Activated CD4-positive, CD25-positive, alpha-beta regulatory T cell treated with anti-CD3 and anti-CD28 coated beads, Interleukin-2, amount 50 U/mL, for 24 hours (primary cell): ENCODE data around the gene GSAP.

Source experiments
- ATAC-seq, 2 donors: fragments of 150-1000 bp; cut with Tn5 transposase; one replicate each; pipeline ENCODE4 v1.10.0; 2021; ENCODE audit warnings: mild to moderate bottlenecking in 1 of 2, moderate library complexity in 1 of 2

Gene GSAP

DNA sequence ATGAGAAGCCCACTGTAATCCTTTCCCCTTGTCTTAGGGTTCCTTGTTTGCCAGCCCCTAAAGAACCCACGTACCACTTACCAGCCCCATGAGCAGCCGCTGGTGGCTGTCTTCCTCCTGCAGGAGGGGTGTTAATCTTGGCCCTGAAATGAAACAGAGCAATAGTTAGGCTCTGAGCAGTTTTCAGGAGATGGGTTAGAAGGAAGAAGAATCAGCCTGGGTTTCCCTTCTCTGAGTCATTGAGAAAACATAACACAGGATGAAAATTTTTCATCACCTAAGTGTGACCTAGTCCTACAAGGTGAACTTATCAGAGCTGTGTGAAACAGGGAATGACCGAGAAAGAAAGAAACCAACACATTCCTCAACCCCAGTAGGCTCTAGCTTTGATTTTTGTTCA is 90.0 kb downstream of the GSAP start:
- no peak for ATAC-seq

DNA sequence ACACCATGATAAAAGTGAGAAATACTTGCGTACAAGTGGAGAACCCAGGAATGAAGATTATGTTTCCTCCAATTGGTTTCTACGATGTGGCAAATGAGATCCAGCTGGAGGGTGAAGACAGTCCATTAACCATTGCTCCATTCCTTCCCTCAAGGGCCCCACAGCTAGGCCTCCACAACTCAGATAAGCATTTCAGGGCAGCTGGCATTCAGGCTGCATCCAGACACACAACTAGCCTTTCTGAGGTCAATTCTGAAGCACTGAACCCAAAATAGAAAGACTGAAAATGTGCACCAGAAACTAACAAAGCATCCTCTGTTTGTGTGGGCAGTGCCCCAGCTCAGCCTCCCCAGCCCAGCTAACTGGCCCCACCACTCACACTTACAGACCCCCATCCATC is 94.8 kb downstream of the GSAP start:
- no peak for ATAC-seq

DNA sequence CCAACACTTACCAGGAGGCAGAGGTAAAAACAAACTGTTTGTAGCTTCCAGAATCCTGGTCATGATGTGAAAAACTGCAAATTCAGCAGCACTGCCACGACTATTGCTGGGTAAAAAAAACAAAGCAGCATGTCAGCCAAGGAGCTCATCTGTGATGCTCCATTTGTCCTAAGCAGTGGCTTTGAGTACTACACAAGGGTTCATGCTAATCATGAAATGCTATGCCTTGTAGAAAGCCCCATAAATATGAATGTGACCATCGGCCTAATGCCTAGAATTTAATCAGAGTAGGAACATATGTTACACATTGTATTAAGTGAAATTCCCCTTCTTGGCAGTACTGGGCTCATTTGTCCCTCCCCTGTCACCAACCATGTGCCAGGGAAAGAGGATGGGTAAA is 95.4 kb downstream of the GSAP start:
- ATAC-seq, result no peak

DNA sequence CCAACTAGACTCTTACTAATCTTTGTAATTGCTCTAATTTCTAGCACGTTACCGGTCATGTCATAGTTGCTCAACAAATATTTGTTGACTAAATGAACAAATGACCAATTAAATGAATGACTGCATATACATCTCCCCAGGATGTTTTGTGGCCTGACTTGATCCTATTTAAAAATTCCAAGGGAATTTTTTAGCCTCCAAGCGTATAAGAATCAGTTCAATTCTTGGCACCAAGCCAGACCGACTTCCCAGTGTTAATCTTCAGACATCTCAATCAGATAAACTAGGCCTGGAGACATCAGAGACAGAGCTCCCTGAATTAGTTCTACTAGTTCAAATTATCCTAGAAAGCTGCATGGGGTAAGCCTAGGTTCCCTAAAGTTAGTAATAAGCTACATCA is 96.0 kb downstream of the GSAP start:
- ATAC-seq, result no peak

DNA sequence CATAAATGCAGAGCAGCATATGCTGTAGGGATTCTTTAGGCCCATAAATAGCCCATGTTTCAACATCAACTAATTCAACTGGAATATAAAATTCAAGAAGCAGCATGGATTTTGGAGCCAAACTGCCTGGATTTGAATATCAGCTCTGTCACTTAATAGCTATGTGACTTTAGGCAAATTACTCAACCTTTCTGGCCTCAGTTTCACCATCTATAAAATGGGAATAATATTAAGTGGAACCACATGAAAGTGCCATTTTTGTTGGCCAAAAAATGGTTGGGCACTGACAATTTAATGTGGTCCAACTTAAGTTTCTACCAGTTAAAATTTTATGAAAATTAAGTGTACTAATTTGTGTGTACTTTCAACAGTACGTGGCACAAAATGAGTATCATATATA is 98.1 kb downstream of the GSAP start:
- ATAC-seq, result no peak

DNA sequence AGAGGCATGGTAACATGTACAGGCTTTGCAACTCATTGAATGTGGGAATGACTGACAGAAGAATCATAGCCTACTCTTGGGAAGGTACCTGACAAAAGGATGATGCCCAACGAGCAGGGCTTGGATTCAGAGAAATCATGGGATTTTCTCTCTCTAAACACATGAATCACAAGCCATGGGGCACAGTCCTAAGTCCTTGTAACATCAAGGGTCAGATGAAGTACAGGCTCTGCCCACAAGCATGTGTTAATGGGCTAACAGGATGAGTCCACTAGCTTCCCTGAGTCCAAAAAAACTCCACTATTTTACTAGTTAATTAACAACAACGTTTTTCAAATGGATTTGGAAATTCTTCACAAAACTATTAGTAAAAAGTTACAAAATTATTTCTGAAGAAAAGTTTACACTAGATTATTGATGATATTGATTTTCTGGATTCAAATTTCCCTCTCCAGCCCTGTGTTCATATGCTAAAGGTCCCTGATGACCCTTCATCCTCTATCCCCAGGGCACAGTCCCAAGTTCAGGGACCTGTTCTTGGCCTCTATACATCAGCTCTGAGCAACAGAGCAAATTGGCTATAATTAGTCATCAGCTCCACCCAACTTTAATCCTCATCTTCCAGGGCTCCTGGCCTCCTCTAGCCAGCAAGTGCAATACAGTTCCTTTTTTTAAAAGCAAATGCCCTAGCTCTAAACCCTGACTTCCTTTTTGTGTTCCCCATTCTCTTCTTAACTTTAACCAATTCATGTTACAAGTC is 99.8 kb downstream of the GSAP start:
- no peak for ATAC-seq

DNA sequence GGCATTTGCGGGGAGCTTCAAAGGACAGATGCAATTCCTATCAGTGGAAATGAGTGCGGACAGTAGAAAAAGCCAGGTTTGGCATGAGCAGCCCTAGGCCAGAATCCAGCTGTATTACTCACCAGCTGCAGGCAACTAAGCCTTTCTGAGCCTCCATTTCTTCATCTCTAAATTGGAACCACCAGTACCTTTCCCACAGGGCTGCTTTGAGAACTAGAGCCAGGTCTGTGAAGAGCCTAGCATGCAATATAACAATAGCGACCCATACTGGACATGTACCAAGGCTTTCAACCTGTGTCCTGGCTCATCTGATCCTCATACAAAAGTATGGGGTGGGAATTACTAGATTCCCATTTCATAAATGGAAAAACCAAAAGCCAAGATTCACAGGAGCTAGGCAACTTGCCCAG is 101.0 kb downstream of the GSAP start:
- ATAC-seq, result no peak

DNA sequence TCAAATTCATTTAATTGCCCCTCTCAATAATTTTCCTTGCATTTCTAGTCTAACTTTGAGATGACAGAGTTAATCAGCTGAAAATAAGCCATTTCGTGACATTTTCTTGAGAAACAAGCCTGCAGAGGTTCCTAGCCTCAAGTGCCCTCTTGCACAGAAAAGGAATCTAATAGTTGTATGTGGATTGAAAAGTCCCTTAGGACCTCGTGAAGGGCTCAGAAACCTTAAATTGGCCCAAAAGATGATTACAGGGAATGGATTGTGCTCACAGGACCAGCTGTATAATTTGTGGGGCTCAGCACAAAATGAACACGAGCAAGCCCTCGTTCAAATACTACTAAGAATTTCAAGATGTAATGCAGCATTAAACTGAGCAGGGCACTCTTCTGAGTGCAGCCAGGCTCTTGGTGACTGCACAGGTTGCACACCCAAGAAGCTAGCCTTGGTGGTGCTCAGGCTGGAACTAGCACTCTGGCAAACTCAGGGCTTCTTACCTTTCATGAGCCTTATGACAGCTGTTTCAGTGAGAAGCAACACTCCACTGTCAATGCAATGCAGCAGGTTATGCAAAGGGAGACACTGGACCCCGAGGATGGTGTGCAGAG is 102.2 kb downstream of the GSAP start:
- no peak for ATAC-seq

DNA sequence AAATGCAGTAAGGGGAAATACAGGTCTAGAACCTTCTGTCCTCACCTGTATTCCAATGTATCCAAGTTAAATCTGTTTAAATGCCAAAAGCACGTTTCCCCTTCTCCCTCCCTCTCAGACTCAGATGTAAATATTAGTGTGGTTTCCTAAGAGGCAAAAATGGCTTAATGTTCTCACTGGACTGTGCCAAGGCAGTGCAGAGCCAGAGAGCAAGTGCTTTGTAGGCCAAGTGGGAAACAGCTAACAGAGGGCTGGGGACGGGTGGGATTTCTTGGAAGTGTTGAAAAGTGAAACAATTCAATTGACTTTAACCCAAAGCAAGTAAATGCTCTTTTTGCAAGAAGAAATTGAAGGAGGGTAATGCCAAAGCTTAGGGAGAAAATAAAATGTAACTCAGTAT is 103.1 kb downstream of the GSAP start:
- no peak for ATAC-seq

DNA sequence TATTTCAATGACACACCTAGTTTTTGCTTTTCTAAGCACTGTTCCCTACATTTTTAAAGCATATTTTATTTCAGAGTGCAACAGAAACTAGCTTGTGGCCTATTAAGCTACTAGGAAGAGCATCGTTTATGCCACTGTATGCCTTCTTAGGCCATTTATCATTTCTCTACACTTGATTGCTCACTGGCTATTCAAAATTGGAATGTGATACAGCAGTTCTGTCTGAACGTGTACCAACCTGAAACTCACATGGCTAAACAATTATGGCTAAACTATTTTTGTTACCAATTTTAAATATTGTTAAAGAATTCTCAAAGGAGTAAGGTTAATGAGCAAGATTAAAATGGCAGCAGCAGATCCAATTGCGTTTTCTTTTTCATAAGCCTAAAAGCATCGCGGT is 105.2 kb downstream of the GSAP start:
- no peak for ATAC-seq

DNA sequence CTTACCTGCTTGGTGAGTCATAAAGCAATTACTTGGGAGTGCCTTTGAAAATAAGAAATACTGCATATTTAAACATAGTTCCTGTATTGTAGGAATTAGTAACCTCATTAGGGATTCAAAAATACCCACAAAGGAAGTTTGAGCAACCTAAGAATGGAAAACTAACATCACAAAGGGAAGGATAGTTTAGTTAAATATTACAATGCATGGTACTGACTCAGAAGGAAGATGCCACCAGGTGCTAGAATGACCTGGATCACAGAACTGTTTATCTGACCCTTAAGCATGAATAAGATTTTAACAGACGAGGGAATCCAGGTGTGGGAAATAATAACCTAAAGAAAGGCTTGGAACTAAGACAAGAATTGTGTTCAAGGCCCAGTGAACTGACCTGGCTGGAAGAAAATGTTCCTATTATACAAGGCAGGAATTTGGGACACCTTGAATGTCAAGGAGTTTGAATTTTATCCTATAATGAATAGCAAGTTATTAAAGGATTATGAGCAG is 106.4 kb downstream of the GSAP start:
- no peak for ATAC-seq

DNA sequence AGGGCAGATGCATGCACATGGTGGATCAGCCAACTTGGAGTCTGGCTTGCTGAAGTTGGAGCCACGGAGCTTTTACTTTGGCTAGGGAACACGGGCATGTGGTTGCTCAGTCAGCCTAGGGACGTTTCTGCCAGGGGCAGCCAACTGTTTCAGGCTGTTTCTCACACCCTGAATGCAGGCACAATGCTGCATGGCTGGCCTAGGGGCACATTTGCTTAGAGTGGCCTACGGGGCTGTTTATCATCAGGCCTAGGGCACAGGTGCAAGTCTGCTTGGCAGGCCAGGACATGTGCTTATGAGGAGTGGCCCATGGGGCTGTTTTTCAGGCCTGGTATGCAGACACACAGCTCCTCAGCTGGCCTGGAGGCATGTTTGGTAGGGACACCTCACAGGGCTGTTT is 107.4 kb downstream of the GSAP start:
- ATAC-seq, result no peak

DNA sequence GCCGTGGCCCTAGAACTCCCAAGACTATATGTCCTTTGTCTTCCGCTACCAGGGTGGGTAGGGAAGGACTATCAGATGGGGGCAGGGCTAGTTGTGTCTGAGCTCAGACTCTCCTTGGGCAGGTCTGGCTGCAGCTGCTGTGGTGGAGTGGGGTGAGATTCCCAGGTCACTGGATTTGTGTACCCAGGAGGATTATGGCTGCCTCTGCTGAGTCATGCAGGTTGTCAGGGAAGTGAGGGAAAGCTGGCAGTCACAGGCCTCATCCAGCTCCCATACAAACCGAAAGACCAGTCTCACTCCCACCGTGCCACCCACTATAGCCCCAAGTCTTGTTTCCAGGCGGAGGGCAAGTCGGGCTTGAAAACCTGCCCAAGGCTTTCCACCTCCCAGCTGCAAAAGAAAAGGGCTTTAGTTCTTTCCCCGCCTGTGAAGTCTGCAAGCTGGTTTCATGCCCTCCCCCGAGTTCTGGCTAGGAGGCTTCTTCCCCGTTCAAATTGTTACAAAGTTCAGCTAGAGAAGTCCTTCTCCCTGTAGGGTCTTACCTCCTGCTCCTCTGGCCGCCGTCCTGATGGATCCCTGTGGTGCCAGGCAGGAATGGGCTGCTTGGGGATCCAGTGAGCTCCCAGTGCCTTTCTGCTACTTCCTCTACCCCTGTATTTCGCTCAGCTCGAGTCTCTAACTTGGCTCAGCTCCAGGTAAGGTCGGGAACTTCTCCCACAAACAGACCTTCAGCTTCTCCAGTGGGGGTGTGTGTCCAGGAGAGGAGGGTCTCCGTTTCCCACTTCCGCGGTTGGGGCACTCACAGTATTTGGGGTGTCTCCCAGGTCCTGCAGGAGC is 109.7 kb downstream of the GSAP start:
- ATAC-seq, result no peak

DNA sequence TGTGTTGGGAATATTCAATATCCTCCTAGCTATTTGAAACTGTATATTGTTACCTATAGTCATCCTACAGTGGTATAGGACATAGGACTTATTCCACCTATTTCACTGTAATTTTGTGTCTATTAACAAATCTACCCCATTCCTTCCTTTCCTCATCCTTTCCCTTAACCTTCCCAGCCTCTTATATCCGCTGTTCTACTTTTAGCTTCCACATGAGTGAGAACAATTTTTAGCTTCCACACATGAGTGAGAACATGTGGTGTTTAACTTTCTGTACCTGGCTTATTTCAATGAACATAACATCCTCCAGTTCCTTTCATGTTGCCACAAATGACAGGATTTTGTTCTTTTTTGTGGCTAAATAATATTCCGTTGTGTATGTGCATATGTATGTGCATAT is 120.6 kb downstream of the GSAP start:
- ATAC-seq, result no peak

DNA sequence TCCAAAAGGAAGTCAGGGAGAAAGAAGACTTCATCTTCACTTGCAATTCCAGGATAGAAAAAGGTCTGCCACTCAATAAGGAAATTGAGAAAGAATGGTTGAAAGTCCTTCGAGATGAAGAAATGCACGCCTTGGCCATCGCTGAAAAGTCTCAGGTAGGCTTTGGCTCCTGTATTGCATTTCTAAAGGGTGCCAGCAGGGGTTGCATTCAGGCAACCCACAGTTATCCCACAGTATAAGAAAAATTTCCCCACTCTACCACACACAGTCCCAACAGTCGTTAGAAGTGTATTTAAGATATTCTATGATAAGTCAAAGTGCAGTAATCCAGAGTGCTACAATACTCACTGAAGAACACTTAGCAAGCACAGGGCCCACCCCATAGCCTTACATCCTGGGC is 123.1 kb downstream of the GSAP start:
- no peak for ATAC-seq

DNA sequence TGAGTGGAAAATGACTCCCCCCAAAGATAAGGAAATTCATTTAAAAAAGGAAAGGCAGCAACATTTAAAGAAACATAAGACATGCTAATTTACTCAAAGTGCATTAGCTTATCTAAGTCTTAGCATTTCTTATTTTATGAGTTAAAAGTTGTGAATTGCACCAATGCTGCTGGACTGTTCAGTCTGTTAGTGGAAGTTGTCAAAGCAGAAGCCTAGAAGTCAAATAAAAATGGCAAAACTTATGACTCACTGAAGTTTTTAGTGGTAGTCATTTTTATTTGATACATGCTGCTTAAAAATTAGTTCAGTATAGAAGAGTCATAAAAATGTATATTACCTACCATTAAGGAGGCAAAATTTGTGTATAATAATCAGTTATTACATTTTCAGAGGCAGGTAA is 125.7 kb downstream of the GSAP start:
- ATAC-seq, result no peak

DNA sequence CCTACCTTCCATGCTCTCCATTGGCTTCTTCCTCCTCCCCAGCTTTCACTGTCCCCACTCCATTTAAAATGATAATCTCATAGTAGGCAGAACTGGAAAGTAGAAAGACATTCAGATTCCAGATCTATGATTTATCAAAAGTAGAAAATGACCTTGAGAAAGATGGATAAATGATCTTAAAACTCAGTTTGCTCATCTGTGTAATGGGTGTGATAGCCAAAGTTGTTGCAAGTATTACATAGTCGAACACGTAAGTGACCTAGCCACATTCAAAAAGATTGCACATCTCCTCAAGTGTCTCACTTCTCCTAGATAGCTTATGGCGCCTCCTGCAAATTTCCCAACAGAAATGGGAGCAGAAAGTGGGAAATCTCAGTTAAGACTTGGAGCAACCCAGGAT is 126.8 kb downstream of the GSAP start:
- ATAC-seq, result no peak

DNA sequence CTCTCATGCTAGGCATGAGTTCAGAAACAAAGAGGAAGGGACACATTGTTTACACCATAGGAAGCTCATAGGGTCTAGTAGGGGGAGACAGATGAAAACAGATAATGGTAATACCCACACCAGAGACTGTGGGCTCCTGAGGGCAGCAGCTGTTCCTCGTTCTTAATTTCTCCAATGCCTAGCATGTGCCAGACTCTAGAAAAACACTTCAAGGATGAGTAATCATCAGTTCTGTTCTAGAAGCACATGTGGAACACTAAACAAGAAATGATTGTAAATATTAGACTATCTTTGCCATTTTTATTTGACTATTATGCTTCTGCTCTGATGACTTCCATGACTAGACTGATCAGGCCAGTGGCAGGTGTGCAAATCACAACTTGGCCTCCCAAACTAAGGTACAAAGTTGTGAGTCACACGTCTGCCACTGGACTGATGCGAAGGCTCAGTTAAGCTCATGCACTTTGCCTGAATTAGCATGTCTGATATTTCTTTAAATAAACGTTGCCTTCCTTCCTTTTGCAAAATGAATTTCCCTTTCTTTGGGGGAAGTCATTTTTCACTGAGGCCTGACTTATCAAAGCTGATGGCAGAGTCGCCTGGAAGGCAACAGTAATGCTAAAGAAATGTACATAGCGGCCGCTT is 127.4 kb downstream of the GSAP start:
- ATAC-seq, result no peak

DNA sequence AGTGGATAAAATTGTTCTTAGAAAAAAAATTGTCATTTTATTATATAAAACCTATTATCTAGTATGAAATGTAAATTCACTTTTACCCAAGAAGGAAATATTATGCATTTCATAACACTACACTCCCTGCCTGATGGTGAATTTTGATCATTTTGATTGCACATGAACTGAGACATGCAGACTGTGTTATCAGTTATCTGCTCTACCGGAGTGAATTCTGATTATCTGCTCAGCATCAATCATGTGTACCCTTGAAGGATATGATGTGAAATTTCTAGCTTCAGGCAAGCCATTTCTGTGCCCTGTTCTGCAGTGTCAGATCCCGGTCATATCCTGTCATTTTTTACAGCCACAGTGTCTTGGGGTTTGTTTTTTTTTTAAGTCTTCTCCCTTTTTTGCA is 131.5 kb downstream of the GSAP start:
- no peak for ATAC-seq

DNA sequence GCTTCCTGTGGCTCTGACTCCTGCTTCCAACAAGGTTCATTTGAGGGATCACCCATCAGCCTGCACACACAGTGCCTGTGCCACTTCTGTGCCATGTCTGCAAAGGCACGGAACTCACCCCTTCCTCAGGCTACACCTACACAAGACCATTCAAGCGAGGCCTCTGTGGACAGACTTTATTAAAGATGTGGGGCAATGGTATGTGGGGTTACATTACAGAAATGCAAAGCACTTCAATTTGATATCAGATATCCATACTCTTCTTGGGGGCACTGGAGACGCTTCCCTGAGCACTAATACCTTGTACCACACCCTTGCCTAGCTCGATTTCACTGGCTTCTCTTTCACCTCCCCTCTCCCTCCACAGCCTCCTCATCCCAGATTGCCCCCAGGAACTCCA is 132.1 kb downstream of the GSAP start:
- no peak for ATAC-seq

DNA sequence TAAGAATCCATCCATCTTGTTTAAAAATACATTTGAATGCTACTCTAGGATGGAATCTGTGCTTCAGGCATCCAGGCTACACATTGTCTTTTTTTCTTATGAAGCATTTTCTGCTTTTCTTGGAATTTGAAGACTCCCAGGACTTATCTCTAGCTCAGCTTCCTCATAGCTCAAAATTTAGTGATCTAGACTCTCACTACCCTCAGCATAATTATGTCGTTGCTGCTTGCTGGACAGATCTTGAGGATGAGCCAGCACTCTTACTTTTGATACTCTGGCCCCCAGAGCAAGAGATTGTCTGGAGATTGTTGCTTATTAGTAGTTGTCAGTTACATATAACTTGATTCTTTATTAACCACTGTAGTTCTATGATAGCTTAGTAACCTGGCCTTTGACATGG is 133.3 kb downstream of the GSAP start:
- no peak for ATAC-seq

DNA sequence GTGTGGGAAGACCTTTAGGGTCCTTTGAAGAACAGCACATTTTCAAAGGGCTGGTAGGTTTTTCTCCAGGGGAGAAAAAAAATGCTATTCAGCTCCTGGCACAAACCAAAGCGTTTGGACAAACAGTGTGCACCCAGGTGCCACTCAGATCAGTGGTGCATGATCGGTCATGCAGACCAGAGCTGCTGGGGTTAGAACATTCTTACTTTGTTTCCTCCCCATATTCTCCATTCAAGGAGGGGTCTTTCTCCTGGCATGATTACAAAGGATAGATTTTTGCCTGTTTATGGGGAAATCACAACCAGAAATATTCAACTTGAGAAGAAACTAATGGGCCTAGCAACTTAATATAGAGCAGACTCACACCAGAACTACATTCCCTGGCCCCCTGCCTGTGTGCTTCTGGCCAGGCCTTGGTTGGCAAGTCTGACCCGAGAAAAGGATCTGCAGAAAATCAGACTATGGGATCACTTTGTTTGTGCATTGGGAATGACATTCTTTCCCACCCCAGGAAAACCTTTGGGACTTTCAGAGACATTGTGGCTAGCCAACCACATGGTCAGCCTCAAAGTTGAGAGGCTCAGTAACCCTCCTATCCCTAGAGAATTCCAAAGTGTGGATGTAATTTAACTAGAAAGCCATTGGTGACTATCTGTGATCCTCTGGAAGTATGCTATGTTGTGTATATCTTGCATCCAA is 134.2 kb downstream of the GSAP start:
- no peak for ATAC-seq

DNA sequence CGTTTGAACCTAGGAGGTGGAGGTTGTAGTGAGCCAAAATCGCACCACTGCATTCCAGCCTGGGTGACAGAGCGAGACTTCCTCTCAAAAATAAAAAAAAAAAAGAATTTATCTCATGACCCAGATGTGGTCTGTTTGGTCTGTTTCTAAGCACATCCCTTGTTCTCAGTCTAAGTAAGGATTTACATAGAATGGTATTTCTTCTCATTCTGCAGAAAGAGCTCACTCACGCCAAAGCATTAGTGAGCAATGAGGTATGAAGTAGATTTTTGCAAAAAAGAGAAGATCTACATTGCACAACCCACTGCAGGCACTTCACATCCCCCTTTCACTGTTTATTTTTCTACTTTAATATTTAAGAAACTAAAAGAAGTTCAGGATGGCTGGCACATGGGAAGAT is 140.0 kb downstream of the GSAP start:
- no peak for ATAC-seq
